ENCODE measurements around the gene USP25. TPM values are rescaled to one million over a fixed set of nuclear protein-coding genes. Genes with fewer than 3 reads are reported as not detected.

The USP25 gene
- total and polyA plus RNA-seq, 9 of the 15 experiments (the other 6 are each of a cell fraction or from before 2014, with no cell fraction given): 7.8 to 44.9 (median 31.4) TPM

DNA sequence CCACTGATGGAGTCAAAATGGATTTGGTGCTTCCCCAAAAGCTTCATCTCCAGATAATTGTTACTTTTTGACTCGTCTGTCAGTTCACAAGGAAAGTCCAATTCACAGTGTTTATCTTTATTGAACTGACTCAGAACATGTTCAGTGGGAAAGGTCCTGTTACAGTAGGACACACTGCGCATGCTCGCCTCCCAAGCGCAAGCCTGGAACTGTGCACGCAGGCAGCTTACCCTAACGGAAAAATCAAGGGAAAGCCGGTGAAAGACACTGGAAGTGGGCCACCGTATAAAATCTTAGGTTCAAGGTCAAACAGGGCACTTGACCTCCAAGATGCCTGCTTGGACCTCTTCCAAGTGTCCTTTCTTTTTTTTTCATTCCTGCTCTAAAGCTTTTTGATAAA is 174.6 kb downstream of the USP25 start (continued):
- TF ChIP-seq SAP30 (IDR thresholded peaks at IDR 0.05; ENCODE audit: borderline replicate concordance, insufficient read depth, low read depth, low read length, poor library complexity, severe bottlenecking) (no peak), C11orf30 (IDR thresholded peaks at IDR 0.05; ENCODE audit: low read depth) (no peak), KLF13 (tag; IDR thresholded peaks at IDR 0.05; ENCODE audit: borderline replicate concordance, low read depth) (no peak), ARNT (IDR thresholded peaks at IDR 0.05) (no peak), PTTG1 (tag; IDR thresholded peaks at IDR 0.05; ENCODE audit: low read depth) (no peak), POU5F1 (IDR thresholded peaks at IDR 0.05; ENCODE audit: borderline replicate concordance, low read depth, low read length, partially characterized antibody) (no peak), EP400 (IDR thresholded peaks at IDR 0.05) (no peak), SMAD1 (IDR thresholded peaks at IDR 0.05; ENCODE audit: low read depth, low read length, partially characterized antibody) (no peak), ZNF354B (CRISPR knock-in tag; IDR thresholded peaks at IDR 0.05) (no peak), ZSCAN29 (IDR thresholded peaks at IDR 0.05) (no peak)
- TF ChIP-seq, protein P1, sequence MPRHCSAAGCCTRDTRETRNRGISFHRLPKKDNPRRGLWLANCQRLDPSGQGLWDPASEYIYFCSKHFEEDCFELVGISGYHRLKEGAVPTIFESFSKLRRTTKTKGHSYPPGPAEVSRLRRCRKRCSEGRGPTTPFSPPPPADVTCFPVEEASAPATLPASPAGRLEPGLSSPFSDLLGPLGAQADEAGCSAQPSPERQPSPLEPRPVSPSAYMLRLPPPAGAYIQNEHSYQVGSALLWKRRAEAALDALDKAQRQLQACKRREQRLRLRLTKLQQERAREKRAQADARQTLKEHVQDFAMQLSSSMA (CRISPR knock-in tag; IDR thresholded peaks at IDR 0.05): no peak
- TF ChIP-seq, protein P2, sequence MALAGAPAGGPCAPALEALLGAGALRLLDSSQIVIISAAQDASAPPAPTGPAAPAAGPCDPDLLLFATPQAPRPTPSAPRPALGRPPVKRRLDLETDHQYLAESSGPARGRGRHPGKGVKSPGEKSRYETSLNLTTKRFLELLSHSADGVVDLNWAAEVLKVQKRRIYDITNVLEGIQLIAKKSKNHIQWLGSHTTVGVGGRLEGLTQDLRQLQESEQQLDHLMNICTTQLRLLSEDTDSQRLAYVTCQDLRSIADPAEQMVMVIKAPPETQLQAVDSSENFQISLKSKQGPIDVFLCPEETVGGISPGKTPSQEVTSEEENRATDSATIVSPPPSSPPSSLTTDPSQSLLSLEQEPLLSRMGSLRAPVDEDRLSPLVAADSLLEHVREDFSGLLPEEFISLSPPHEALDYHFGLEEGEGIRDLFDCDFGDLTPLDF (CRISPR knock-in tag; IDR thresholded peaks at IDR 0.05): no peak
- TF ChIP-seq, protein P3, sequence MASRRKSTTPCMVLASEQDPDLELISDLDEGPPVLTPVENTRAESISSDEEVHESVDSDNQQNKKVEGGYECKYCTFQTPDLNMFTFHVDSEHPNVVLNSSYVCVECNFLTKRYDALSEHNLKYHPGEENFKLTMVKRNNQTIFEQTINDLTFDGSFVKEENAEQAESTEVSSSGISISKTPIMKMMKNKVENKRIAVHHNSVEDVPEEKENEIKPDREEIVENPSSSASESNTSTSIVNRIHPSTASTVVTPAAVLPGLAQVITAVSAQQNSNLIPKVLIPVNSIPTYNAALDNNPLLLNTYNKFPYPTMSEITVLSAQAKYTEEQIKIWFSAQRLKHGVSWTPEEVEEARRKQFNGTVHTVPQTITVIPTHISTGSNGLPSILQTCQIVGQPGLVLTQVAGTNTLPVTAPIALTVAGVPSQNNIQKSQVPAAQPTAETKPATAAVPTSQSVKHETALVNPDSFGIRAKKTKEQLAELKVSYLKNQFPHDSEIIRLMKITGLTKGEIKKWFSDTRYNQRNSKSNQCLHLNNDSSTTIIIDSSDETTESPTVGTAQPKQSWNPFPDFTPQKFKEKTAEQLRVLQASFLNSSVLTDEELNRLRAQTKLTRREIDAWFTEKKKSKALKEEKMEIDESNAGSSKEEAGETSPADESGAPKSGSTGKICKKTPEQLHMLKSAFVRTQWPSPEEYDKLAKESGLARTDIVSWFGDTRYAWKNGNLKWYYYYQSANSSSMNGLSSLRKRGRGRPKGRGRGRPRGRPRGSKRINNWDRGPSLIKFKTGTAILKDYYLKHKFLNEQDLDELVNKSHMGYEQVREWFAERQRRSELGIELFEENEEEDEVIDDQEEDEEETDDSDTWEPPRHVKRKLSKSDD (conservative IDR thresholded peaks at IDR 0.05; ENCODE audit: low read length): no peak
- TF ChIP-seq, protein P4, sequence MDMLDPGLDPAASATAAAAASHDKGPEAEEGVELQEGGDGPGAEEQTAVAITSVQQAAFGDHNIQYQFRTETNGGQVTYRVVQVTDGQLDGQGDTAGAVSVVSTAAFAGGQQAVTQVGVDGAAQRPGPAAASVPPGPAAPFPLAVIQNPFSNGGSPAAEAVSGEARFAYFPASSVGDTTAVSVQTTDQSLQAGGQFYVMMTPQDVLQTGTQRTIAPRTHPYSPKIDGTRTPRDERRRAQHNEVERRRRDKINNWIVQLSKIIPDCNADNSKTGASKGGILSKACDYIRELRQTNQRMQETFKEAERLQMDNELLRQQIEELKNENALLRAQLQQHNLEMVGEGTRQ (CRISPR knock-in tag; IDR thresholded peaks at IDR 0.05): no peak
